ENCODE measurements around the gene LURAP1L.

- TF ChIP-seq CTCF (IDR thresholded peaks at IDR 0.05; ENCODE audit: low read depth, low read length) = no peak
- no peak for TF ChIP-seq EZH2phosphoT487 (IDR thresholded peaks at IDR 0.05; ENCODE audit: low read depth)
These were observed 33.7 kb downstream of the LURAP1L start for GRCh38 chr9:12808569-12808968.

Data from OCI-LY3 (cell line).